GM12878 (cell line): ENCODE results near the gene HCFC1. TPM values are rescaled to one million over a fixed set of nuclear protein-coding genes. Genes with fewer than 3 reads are reported as not detected.

Experiments used
- ATAC-seq: fragments of 200-7000 bp; cut with Tn5 transposase; 3 replicates; pipeline ENCODE4 v1.9.1; 2020; ENCODE audit warnings: mild to moderate bottlenecking, moderate library complexity
- BruUV-seq: library from RNA; stranded (reverse); fragments of 400-500 nt; replicated peaks from 2 replicates; lab custom pipeline; 2021; lab: Mats Ljungman, UMichigan
- CTCF ChIA-PET: fragments of 300-600 bp; sonication (Branson Sonifier 250); formaldehyde crosslinking; extraction: SDS; loops from one replicate; lab custom pipeline; 2021; ENCODE audit warnings: inconsistent platforms; lab: Yijun Ruan, JAX
- POLR2A ChIA-PET: fragments of 350-600 bp; formaldehyde crosslinking; extraction: SDS; loops from one replicate; lab custom pipeline; 2021; ENCODE audit warnings: inconsistent platforms; lab: Charles Lee
- RAD21 ChIA-PET: fragments of 300-600 bp; sonication (Branson Sonifier 250); formaldehyde crosslinking; loops from one replicate; lab custom pipeline; 2023; ENCODE audit warnings: antibody characterized with exemption; ENCODE audit not compliant: unreplicated experiment; lab: Charles Lee
- SMC1A ChIA-PET: fragments of 300-600 bp; sonication (Branson Sonifier 250); formaldehyde crosslinking; loops from one replicate; lab custom pipeline; 2023; ENCODE audit not compliant: unreplicated experiment, uncharacterized antibody; lab: Charles Lee
- DNase-seq: peaks from one replicate; pipeline ENCODE4 v3.0.0-alpha.2; 2011; ENCODE audit warnings: low read depth, low spot score
- FAIRE-seq: peaks from 3 replicates; lab custom pipeline; 2011; peaks lifted over from hg19 to GRCh38; lab: Jason Lieb, UNC
- H2AFZ ChIP-seq: 2 replicates; pipeline ENCODE4 v1.6.0; 2011; ENCODE audit warnings: low read depth, low read length, control low read depth; ENCODE audit not compliant: control insufficient read depth
- H3K27ac ChIP-seq: 2 replicates; pipeline ENCODE4 v1.5.1; 2011; ENCODE audit warnings: control low read depth; ENCODE audit not compliant: control insufficient read depth, insufficient read depth
- H3K27me3 ChIP-seq, 2 experiments: replicated peaks in 1 of 2; 2 replicates each; pipeline versions ENCODE4 v1.6.0 to v1.6.1; 2011; ENCODE audit warnings: low read length in 1 of 2; ENCODE audit not compliant: control insufficient read depth in 2 of 2, insufficient read depth in 2 of 2
- H3K36me3 ChIP-seq, 2 experiments: 2 replicates each; pipeline ENCODE4 v1.5.1; 2011; ENCODE audit warnings: low read length in 1 of 2; ENCODE audit not compliant: control insufficient read depth in 2 of 2, insufficient read depth in 2 of 2
- H3K4me1 ChIP-seq: 2 replicates; pipeline ENCODE4 v1.6.1; 2011; ENCODE audit warnings: mild to moderate bottlenecking, low read length, moderate library complexity, mixed read lengths; ENCODE audit not compliant: control insufficient read depth, insufficient read depth
- H3K4me2 ChIP-seq: 2 replicates; pipeline ENCODE4 v1.6.0; 2011; ENCODE audit warnings: control low read depth; ENCODE audit not compliant: control insufficient read depth, insufficient read depth
- H3K4me3 ChIP-seq: fragments of 200-600 bp; sonication (generic); 2 replicates; pipeline ENCODE4 v1.5.1; 2016
- H3K79me2 ChIP-seq: 2 replicates; pipeline ENCODE4 v1.6.0; 2011; ENCODE audit warnings: low read length; ENCODE audit not compliant: control insufficient read depth, insufficient read depth
- H3K9ac ChIP-seq: 2 replicates; pipeline ENCODE4 v1.8.0; 2011; ENCODE audit warnings: low read length, control low read depth, mixed read lengths; ENCODE audit not compliant: control insufficient read depth, insufficient read depth
- H3K9me3 ChIP-seq: replicated peaks from 3 replicates; pipeline ENCODE4 v1.5.1; 2011; ENCODE audit warnings: mild to moderate bottlenecking, low read length; ENCODE audit not compliant: control insufficient read depth, insufficient read depth
- H4K20me1 ChIP-seq: 2 replicates; pipeline ENCODE4 v1.6.0; 2011; ENCODE audit not compliant: control insufficient read depth, insufficient read depth
- ASH2L ChIP-seq: fragments of 300-600, 200-600 bp; sonication (generic); IDR thresholded peaks from 2 replicates; pipeline ENCODE4 v1.6.1; 2017; ENCODE audit warnings: low read depth, mild to moderate bottlenecking, borderline replicate concordance
- BRCA1 ChIP-seq: IDR thresholded peaks from 2 replicates; pipeline ENCODE4 v1.6.1; 2011; ENCODE audit warnings: low read depth, low read length, improper control_type of control experiment
- EZH2 ChIP-seq: IDR thresholded peaks from 2 replicates; pipeline ENCODE4 v1.6.1; 2012; ENCODE audit warnings: low read depth, mild to moderate bottlenecking, control low read depth, inconsistent platforms, low read length, borderline replicate concordance; ENCODE audit not compliant: control insufficient read depth
- IKZF2 ChIP-seq, 2 experiments: fragments of 450-650 bp; IDR thresholded peaks; 2 replicates each; pipeline ENCODE4 v1.6.1; 2017; ENCODE audit warnings: mild to moderate bottlenecking in 2 of 2, moderate library complexity in 2 of 2
- PAX8 ChIP-seq: fragments of 450-650 bp; IDR thresholded peaks from 2 replicates; pipeline ENCODE4 v1.6.1; 2017; ENCODE audit warnings: mild to moderate bottlenecking, moderate library complexity
- POLR2A ChIP-seq: IDR thresholded peaks from 2 replicates; pipeline ENCODE4 v1.6.1; 2011; ENCODE audit warnings: low read depth, mild to moderate bottlenecking, low read length
- POLR2AphosphoS5 ChIP-seq: IDR thresholded peaks from 2 replicates; pipeline ENCODE4 v1.6.1; 2011; ENCODE audit warnings: mild to moderate bottlenecking, low read length, inconsistent platforms
- TARDBP ChIP-seq: IDR thresholded peaks from 2 replicates; pipeline ENCODE4 v1.6.1; 2016; ENCODE audit warnings: borderline replicate concordance
- YY1 ChIP-seq: IDR thresholded peaks from 2 replicates; pipeline ENCODE4 v1.6.1; 2011; ENCODE audit warnings: low read depth, mild to moderate bottlenecking, low read length
- WGBS: methylation state at CpG from one replicate; pipeline ENCODE4 v1.1.6; 2016; ENCODE audit warnings: low lambda C conversion rate; ENCODE audit not compliant: insufficient replicate concordance, insufficient coverage; ENCODE audit errors: missing lambda C conversion rate; 5-methylcytosine and 5-hydroxymethylcytosine counted together
- in situ Hi-C: fragments of 300-500 bp; cut with MboI; formaldehyde crosslinking; loops from 9 replicates; pipeline ENCODE4 v1.14.3; 2018; ENCODE audit warnings: mixed read lengths
- intact Hi-C: fragments of 100-400 bp; cut with micrococcal nuclease; formaldehyde crosslinking; loops from one replicate; pipeline ENCODE4 v1.14.2; 2022; ENCODE audit not compliant: unreplicated experiment
- polyA plus RNA-seq, 11 experiments: library from polyadenylated mRNA; depleted of rRNA in 4 of 11; unstranded in 6 of 11; stranded (reverse) in 5 of 11; fragments of >200 nt; fragmentation: Nextera tagmentation in 4 of 11; fragmentation: Illumina TruSeq in 1 of 11; extraction: Ambion mirVana in 4 of 11; extraction: Trizol in 1 of 11; gene quantifications; 1 replicate in 1 of 11; 2 replicates in 10 of 11; pipeline versions ENCODE4 v1.2.1 to v1.2.3, GENCODE V29; 2011 to 2016; ENCODE audit warnings: inconsistent platforms in 2 of 11, missing spikeins in 2 of 11, low read depth in 1 of 11
- total RNA-seq, 4 experiments: library from RNA; depleted of rRNA in 3 of 4; stranded (reverse); fragments of >200 nt in 3 of 4; fragmentation: Illumina TruSeq in 1 of 4; extraction: Trizol in 1 of 4; gene quantifications; 2 replicates each; pipeline versions ENCODE4 v1.2.1 to v1.2.3, GENCODE V29; 2013 to 2021

HCFC1 gene
- total and polyA plus RNA-seq, 10 of the 15 experiments (the other 5 are each of a cell fraction or from before 2014, with no cell fraction given) = 3.9 to 92.7 (median 23.5) TPM

DNA sequence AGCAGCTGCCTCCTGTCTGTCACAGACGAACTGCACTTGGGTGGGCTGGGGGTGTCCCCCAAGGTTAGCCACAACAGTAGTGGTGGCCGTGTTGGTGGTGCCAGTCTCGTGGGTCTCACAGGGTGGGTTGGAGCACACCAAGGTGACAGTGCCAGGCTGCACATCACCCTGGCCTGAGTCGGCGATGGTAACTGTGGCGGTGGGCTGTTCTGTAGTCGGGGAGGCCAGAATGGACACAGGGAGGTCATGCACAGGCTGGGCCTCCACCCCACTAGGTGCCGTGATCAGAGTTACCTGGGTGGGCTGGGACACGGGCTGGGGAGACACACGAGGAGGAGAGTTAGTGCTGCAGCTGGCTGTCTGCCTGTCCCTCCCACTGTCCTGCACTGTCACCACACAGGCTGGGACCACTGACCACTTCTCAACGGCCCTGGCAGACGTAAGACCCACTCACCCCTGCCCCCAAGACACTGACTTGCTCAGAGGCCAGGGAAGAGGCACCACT, 16.3 kb downstream of the HCFC1 start:
- DNase-seq = no peak
- Histone ChIP-seq H3K4me3 (no peak overlapping the region), H3K27ac (no peak overlapping the region), H2AFZ (no peak overlapping the region), H3K36me3 (peaks cover 11 to 78% of the 10 kb centered on the region in 2 experiments), H3K79me2 (no peaks in the 10 kb centered on the region; the same call in 1 of the 2 replicates), H3K9me3 (no peaks in the 10 kb centered on the region), H3K9ac (no peak overlapping the region), H4K20me1 (no peaks in the 10 kb centered on the region), H3K27me3 (no peaks in the 10 kb centered on the region), H3K4me2 (no peak overlapping the region), H3K4me1 (no peaks in the 10 kb centered on the region)
- no TSS peak for BruUV-seq
- CTCF ChIA-PET = interaction anchor here (1.0 kb wide), 1 partner anchor 12 kb away, joined by 3 read pairs; no protein-coding TSS in a partner anchor
- 70% methylated on average over 12 of the region's 12 CpGs for WGBS
- in situ Hi-C loops (no loop called here), intact Hi-C loops (no loop called here)
- no peak for FAIRE-seq
- RAD21 ChIA-PET = no interaction called here
- SMC1A ChIA-PET = no interaction called here
- POLR2A ChIA-PET = no interaction called here
- no peak for TF ChIP-seq POLR2AphosphoS5
- no peak for ATAC-seq

- TSS peak; percentile 32 for BruUV-seq
- ATAC-seq = no peak
- 94% methylated on average over 41 of the region's 44 CpGs for WGBS
- Histone ChIP-seq H3K4me3 (no peak overlapping the region), H2AFZ (no peak overlapping the region), H4K20me1 (no peaks in the 10 kb centered on the region), H3K36me3 (peaks cover 11 to 74% of the 10 kb centered on the region in 2 experiments), H3K79me2 (no peaks in the 10 kb centered on the region; the same call in 1 of the 2 replicates), H3K4me1 (no peaks in the 10 kb centered on the region), H3K9me3 (no peaks in the 10 kb centered on the region), H3K27ac (no peak overlapping the region), H3K27me3 (no peaks in the 10 kb centered on the region), H3K4me2 (no peak overlapping the region), H3K9ac (no peak overlapping the region)
- RAD21 ChIA-PET = no interaction called here
- in situ Hi-C loops (no loop called here), intact Hi-C loops (loop anchor here (5.0 kb wide), 1 partner anchor 397 kb away; no protein-coding TSS in a partner anchor)
- SMC1A ChIA-PET = no interaction called here
- CTCF ChIA-PET = no interaction called here
- no peak for DNase-seq
- TF ChIP-seq EZH2 (no peak), YY1 (no peak), PAX8 (no peak), TARDBP (no peak), BRCA1 (no peak), IKZF2 (IDR thresholded peaks at IDR 0.05) (no peak), POLR2A (peak; percentile 19; the same call in 1 of the 2 replicates), ASH2L (no peak)
- no peak for FAIRE-seq
- POLR2A ChIA-PET = no interaction called here
Observed at GRCh38 chrX:153954558-153955227, 16.9 kb downstream of the HCFC1 start.
